Pancreas (tissue), 10 donors: Measurements from ENCODE around the gene ANO7. TPM values are rescaled to one million over a fixed set of nuclear protein-coding genes. Genes with fewer than 3 reads are reported as not detected.

ENCODE experiments used
- ATAC-seq, 4 donors: fragments of 200-7000 bp; cut with Tn5 transposase; one replicate each; pipeline versions ENCODE4 v1.8.0 to v1.9.1; 2020; ENCODE audit warnings: mild to moderate bottlenecking in 4 of 4, moderate library complexity in 4 of 4
- DNase-seq, 6 donors: peaks; one replicate each; pipeline ENCODE4 v3.0.0-alpha.2; 2020
- FAIRE-seq: peaks from 2 replicates; lab custom pipeline; 2012; peaks lifted over from hg19 to GRCh38; lab: Jason Lieb, UNC
- H3K27ac ChIP-seq, 4 donors: fragments of 200-600 bp; sonication (generic); 1 replicate in 3 of 4; 2 replicates in 1 of 4; pipeline versions ENCODE4 v1.5.0 to v1.8.0; 2020
- H3K27me3 ChIP-seq, 4 donors: fragments of 200-600 bp; one replicate each; pipeline ENCODE4 v1.8.0; 2021
- H3K36me3 ChIP-seq, 3 donors: fragments of 200-600 bp; sonication (generic) in 1 of 3; one replicate each; pipeline versions ENCODE4 v1.5.0 to v1.8.0; 2020 to 2021
- H3K4me1 ChIP-seq, 3 donors: fragments of 200-600 bp; one replicate each; pipeline ENCODE4 v1.8.0; 2021
- H3K4me3 ChIP-seq, 4 donors: fragments of 200-600 bp; sonication (generic) in 2 of 4; one replicate each; pipeline versions ENCODE4 v1.5.0 to v1.8.0; 2020 to 2021
- H3K9me3 ChIP-seq, 4 donors: fragments of 200-600 bp; one replicate each; pipeline ENCODE4 v1.8.0; 2021
- CTCF ChIP-seq, 4 donors: fragments of 200-600 bp; sonication (generic) in 3 of 4; IDR thresholded peaks; one replicate each; pipeline versions ENCODE4 v1.5.0 to v1.8.0; 2021; ENCODE audit warnings: antibody characterized with exemption in 4 of 4
- WGBS, 2 donors: extraction: QIAGEN DNeasy Blood & Tissue Kit; methylation state at CpG; one replicate each; pipeline ENCODE4 v1.1.7; 2013; 5-methylcytosine and 5-hydroxymethylcytosine counted together
- intact Hi-C, 3 donors: fragments of 100-400 bp; cut with DNase I; formaldehyde crosslinking; loops; one replicate each; pipeline versions ENCODE4 v1.11.1 to v1.14.2; 2022
- polyA plus RNA-seq, 2 donors: library from polyadenylated mRNA; stranded (reverse); fragments of 200-250 nt; gene quantifications; one replicate each; pipeline ENCODE4 v1.2.3, GENCODE V29; 2013
- total RNA-seq, 6 donors: library from RNA; stranded (reverse); fragmentation: NEBNext Ultra II Directional in 4 of 6; extraction: Animal tissue kit (Norgen Biotek cat#: 25700) in 4 of 6; gene quantifications; one replicate each; pipeline versions ENCODE4 v1.2.1 to v1.2.4, GENCODE V29; 2021 to 2023
- donor health status: healthy with polysubstance abuse.
- donor health status: DM: no; HTN: no; CAD: no; lungs with moderate emphysema.
- donor health status: DM: no; HTN: no; CAD: no.
- donor health status: control.
- donor health status: control.
- donor health status: Bipolar disorder and iron deficiency.
- donor health status: DM: yes; HTN: yes; CAD: no.
- donor health status: DM: no; HTN: no; CAD: no.
- donor health status: DM: no; HTN: no; CAD: no.
- donor health status: DM: yes; HTN: yes; CAD: no.

ANO7 gene
- total and polyA plus RNA-seq, 8 donors: 0.66 to 1.8 (median 1.1) TPM

- intact Hi-C loops: no loop called here
- ATAC-seq (no peak), DNase-seq (peak in 1 of 6 donors; percentile 28), FAIRE-seq (no peak)
- no peaks in the 10 kb centered on the region for H3K27me3 ChIP-seq
- TF ChIP-seq CTCF (IDR thresholded peaks at IDR 0.05): no peak
- peaks cover 17 to 99% (median 83%) of the 10 kb centered on the region in 3 donors for H3K36me3 ChIP-seq
- H3K9me3 ChIP-seq: no peaks in the 10 kb centered on the region
- no peak overlapping the region for H3K27ac ChIP-seq
- 90 to 91% methylated on average over 11 of the region's 11 CpGs for WGBS, 2 donors
- no peak overlapping the region for H3K4me3 ChIP-seq
- no peaks in the 10 kb centered on the region for H3K4me1 ChIP-seq
Observed at GRCh38 chr2:241248289-241248688, 59.8 kb downstream of the ANO7 start.

GRCh38 chr2:241248897-241249296 lies 60.4 kb downstream of the ANO7 start:
- no peaks in the 10 kb centered on the region for H3K27me3 ChIP-seq
- peak in 1 of 6 donors; percentile 29 for DNase-seq
- H3K9me3 ChIP-seq: no peaks in the 10 kb centered on the region
- FAIRE-seq: no peak
- no peak overlapping the region for H3K27ac ChIP-seq
- no peak for ATAC-seq
- peaks cover 14 to 99% (median 89%) of the 10 kb centered on the region in 3 donors for H3K36me3 ChIP-seq
- TF ChIP-seq CTCF (IDR thresholded peaks at IDR 0.05): no peak
- WGBS, 2 donors: 71 to 72% methylated on average over 6 of the region's 6 CpGs
- intact Hi-C loops: no loop called here
- H3K4me3 ChIP-seq: no peak overlapping the region
- H3K4me1 ChIP-seq: no peaks in the 10 kb centered on the region

GRCh38 chr2:241249654-241250053 lies 61.2 kb downstream of the ANO7 start:
- Histone ChIP-seq H3K9me3 (no peaks in the 10 kb centered on the region), H3K4me3 (no peak overlapping the region), H3K27ac (no peak overlapping the region), H3K27me3 (no peaks in the 10 kb centered on the region), H3K4me1 (peaks cover 0 to 7% (median 0%) of the 10 kb centered on the region in 3 donors), H3K36me3 (peaks cover 8 to 99% (median 89%) of the 10 kb centered on the region in 3 donors)
- 87 to 90% methylated on average over 14 of the region's 14 CpGs for WGBS, 2 donors
- intact Hi-C loops: no loop called here
- FAIRE-seq (no peak), DNase-seq (no peak), ATAC-seq (no peak)
- TF ChIP-seq CTCF (IDR thresholded peaks at IDR 0.05): no peak

GRCh38 chr2:241252778-241253475 lies 64.5 kb downstream of the ANO7 start:
- Histone ChIP-seq H3K36me3 (peaks cover 4 to 96% (median 81%) of the 10 kb centered on the region in 3 donors), H3K4me1 (peaks cover 7 to 16% (median 11%) of the 10 kb centered on the region in 3 donors), H3K9me3 (no peaks in the 10 kb centered on the region), H3K4me3 (no peak overlapping the region), H3K27ac (peak overlapping the region in 1 of 4 donors; percentile 2), H3K27me3 (no peaks in the 10 kb centered on the region)
- no peak for ATAC-seq
- TF ChIP-seq CTCF (IDR thresholded peaks at IDR 0.05): no peak
- peak in 1 of 6 donors; percentile 46 for DNase-seq
- no peak for FAIRE-seq
- intact Hi-C loops: no loop called here
- WGBS, 2 donors: 92 to 97% methylated on average over 14 of the region's 14 CpGs

- no peaks in the 10 kb centered on the region for H3K27me3 ChIP-seq
- TF ChIP-seq CTCF (IDR thresholded peaks at IDR 0.05): no peak
- peak overlapping the region in 3 of 4 donors; percentile 26 to 58 (median 46) for H3K27ac ChIP-seq
- ATAC-seq (peak; percentile 79 to 88 (median 84)), FAIRE-seq (no peak), DNase-seq (peak; percentile 64 to 86 (median 78))
- intact Hi-C loops: no loop called here
- H3K36me3 ChIP-seq: peaks cover 4 to 81% (median 62%) of the 10 kb centered on the region in 3 donors
- peaks cover 7 to 16% (median 11%) of the 10 kb centered on the region in 3 donors for H3K4me1 ChIP-seq
- WGBS, 2 donors: 34 to 38% methylated on average over 10 of the region's 10 CpGs
- H3K9me3 ChIP-seq: no peaks in the 10 kb centered on the region
- no peak overlapping the region for H3K4me3 ChIP-seq
Observed at GRCh38 chr2:241254904-241255351, 66.5 kb downstream of the ANO7 start.
